Upper lobe of left lung (tissue), 6 donors: ENCODE data around the gene EPS8. TPM values are rescaled to one million over a fixed set of nuclear protein-coding genes. Genes with fewer than 3 reads are reported as not detected.

Experiments used
- ATAC-seq, 2 donors: fragments of 200-7000 bp; cut with Tn5 transposase; one replicate each; pipeline ENCODE4 v1.9.1; 2022; ENCODE audit warnings: mild to moderate bottlenecking in 2 of 2, moderate library complexity in 2 of 2; ENCODE audit not compliant: low FRiP score in 2 of 2
- DNase-seq, 2 donors: peaks; one replicate each; pipeline ENCODE4 v3.0.0-alpha.2; 2019 to 2020
- H3K27ac ChIP-seq, 4 donors: fragments of 200-600 bp; sonication (generic); one replicate each; pipeline ENCODE4 v1.5.1; 2016 to 2019
- H3K27me3 ChIP-seq, 4 donors: fragments of 200-600 bp; sonication (generic); one replicate each; pipeline ENCODE4 v1.5.1; 2017 to 2019
- H3K36me3 ChIP-seq, 4 donors: fragments of 200-600 bp; sonication (generic); one replicate each; pipeline ENCODE4 v1.5.1; 2016 to 2019
- H3K4me1 ChIP-seq, 4 donors: fragments of 200-600 bp; sonication (generic); one replicate each; pipeline ENCODE4 v1.5.1; 2018 to 2019
- H3K4me3 ChIP-seq, 4 donors: fragments of 200-600 bp; sonication (generic); one replicate each; pipeline ENCODE4 v1.5.1; 2017 to 2019; ENCODE audit warnings: mild to moderate bottlenecking in 2 of 4, moderate library complexity in 1 of 4
- H3K9me3 ChIP-seq, 4 donors: fragments of 200-600 bp; sonication (generic); one replicate each; pipeline ENCODE4 v1.5.1; 2018 to 2019
- CTCF ChIP-seq, 6 experiments: fragments of 450-650 bp in 4 of 6; fragments of 200-600 bp in 2 of 6; sonication (generic) in 2 of 6; IDR thresholded peaks; one replicate each; pipeline ENCODE4 v1.5.1; 2016 to 2019; ENCODE audit warnings: antibody characterized with exemption in 6 of 6
- EP300 ChIP-seq, 4 donors: sonication (generic); formaldehyde crosslinking; IDR thresholded peaks; one replicate each; pipeline ENCODE4 v1.5.1; 2017; ENCODE audit warnings: antibody characterized with exemption in 4 of 4, control low read depth in 2 of 4
- POLR2A ChIP-seq, 4 donors: fragments of 450-650 bp; IDR thresholded peaks; one replicate each; pipeline ENCODE4 v1.5.1; 2016 to 2017; ENCODE audit warnings: antibody characterized with exemption in 4 of 4, mild to moderate bottlenecking in 2 of 4
- POLR2AphosphoS5 ChIP-seq, 2 donors: sonication (generic); formaldehyde crosslinking; IDR thresholded peaks; one replicate each; pipeline ENCODE4 v1.5.1; 2017; ENCODE audit warnings: antibody characterized with exemption in 2 of 2
- WGBS, 2 donors: methylation state at CpG; one replicate each; pipeline ENCODE4 v1.1.5; 2017 to 2018; 5-methylcytosine and 5-hydroxymethylcytosine counted together
- total RNA-seq, 6 donors: library from RNA; depleted of rRNA in 4 of 6; stranded (reverse); fragments of >200 nt in 4 of 6; gene quantifications; one replicate each; pipeline versions ENCODE4 v1.1.0 to v1.2.1, GENCODE V29; 2016 to 2021
- donor health status: DM: no; HTN: no; CAD: no; lungs with moderate emphysema.
- donor health status: DM: no; HTN: yes; CAD: no; lungs with severe emphysema.

Gene EPS8
- total RNA-seq, 6 donors from 2014 or later: 43.9 to 112 (median 67.2) TPM

GRCh38 chr12:15636060-15636890, 152.9 kb downstream of the EPS8 start:
- no peaks in the 10 kb centered on the region for H3K9me3 ChIP-seq
- H3K4me3 ChIP-seq: no peak overlapping the region
- 88 to 89% methylated on average over 1 of the region's 1 CpG for WGBS, 2 donors
- no peaks in the 10 kb centered on the region for H3K27me3 ChIP-seq
- H3K36me3 ChIP-seq: peaks cover 0 to 8% (median 5%) of the 10 kb centered on the region in 4 donors
- ATAC-seq: no peak
- no peak overlapping the region for H3K27ac ChIP-seq
- no peak for DNase-seq
- TF ChIP-seq EP300 (IDR thresholded peaks at IDR 0.05): no peak
- TF ChIP-seq POLR2AphosphoS5 (IDR thresholded peaks at IDR 0.05): no peak
- TF ChIP-seq POLR2A (IDR thresholded peaks at IDR 0.05): no peak
- TF ChIP-seq CTCF (IDR thresholded peaks at IDR 0.05): no peak
- peaks cover 0 to 6% (median under 1%) of the 10 kb centered on the region in 4 donors for H3K4me1 ChIP-seq

- H3K27ac ChIP-seq: no peak overlapping the region
Observed at GRCh38 chr12:15634010-15634683, 155.0 kb downstream of the EPS8 start.

GRCh38 chr12:15633201-15633600, 156.0 kb downstream of the EPS8 start:
- no peak for TF ChIP-seq CTCF (IDR thresholded peaks at IDR 0.05)
- no peak for TF ChIP-seq POLR2AphosphoS5 (IDR thresholded peaks at IDR 0.05)
- TF ChIP-seq EP300 (IDR thresholded peaks at IDR 0.05): no peak
- TF ChIP-seq POLR2A (IDR thresholded peaks at IDR 0.05): no peak
- Histone ChIP-seq H3K27ac (no peak overlapping the region), H3K27me3 (no peaks in the 10 kb centered on the region), H3K36me3 (peaks cover 0 to 4% (median 0%) of the 10 kb centered on the region in 4 donors), H3K4me3 (no peak overlapping the region), H3K9me3 (no peaks in the 10 kb centered on the region), H3K4me1 (peaks cover 4 to 15% (median 14%) of the 10 kb centered on the region in 4 donors)
- WGBS, 2 donors: 91 to 96% methylated on average over 1 of the region's 1 CpG
- no peak for ATAC-seq
- no peak for DNase-seq

More at GRCh38 chr12:15634010-15634683, 155.0 kb downstream of the EPS8 start:
- Histone ChIP-seq H3K4me1 (peaks cover 4 to 6% (median 5%) of the 10 kb centered on the region in 4 donors), H3K36me3 (peaks cover 0 to 4% (median 0%) of the 10 kb centered on the region in 4 donors), H3K27me3 (no peaks in the 10 kb centered on the region), H3K4me3 (no peak overlapping the region), H3K9me3 (no peaks in the 10 kb centered on the region)
- 84 to 92% methylated on average over 4 of the region's 4 CpGs for WGBS, 2 donors
- no peak for TF ChIP-seq EP300 (IDR thresholded peaks at IDR 0.05)
- TF ChIP-seq POLR2AphosphoS5 (IDR thresholded peaks at IDR 0.05): no peak
- TF ChIP-seq POLR2A (IDR thresholded peaks at IDR 0.05): no peak
- TF ChIP-seq CTCF (IDR thresholded peaks at IDR 0.05): no peak
- DNase-seq (no peak), ATAC-seq (no peak)

- no peak overlapping the region for H3K4me3 ChIP-seq
- peaks cover 0 to 4% (median 0%) of the 10 kb centered on the region in 4 donors for H3K36me3 ChIP-seq
- H3K9me3 ChIP-seq: no peaks in the 10 kb centered on the region
- TF ChIP-seq EP300 (IDR thresholded peaks at IDR 0.05): no peak
- TF ChIP-seq CTCF (IDR thresholded peaks at IDR 0.05): no peak
- TF ChIP-seq POLR2A (IDR thresholded peaks at IDR 0.05): no peak
- no peak for TF ChIP-seq POLR2AphosphoS5 (IDR thresholded peaks at IDR 0.05)
- H3K4me1 ChIP-seq: peaks cover 6 to 20% (median 18%) of the 10 kb centered on the region in 4 donors
- H3K27me3 ChIP-seq: no peaks in the 10 kb centered on the region
- no peak for ATAC-seq
- H3K27ac ChIP-seq: no peak overlapping the region
- no peak for DNase-seq
- 92 to 95% methylated on average over 4 of the region's 4 CpGs for WGBS, 2 donors
Observed at GRCh38 chr12:15632708-15633107, 156.5 kb downstream of the EPS8 start.
